H9 (cell line): ENCODE results near the gene SLC7A6. TPM values are rescaled to one million over a fixed set of nuclear protein-coding genes. Genes with fewer than 3 reads are reported as not detected.
A peak's percentile ranks its signal among the peaks of the same experiment; 100 is the strongest.

Source experiments
- DNase-seq: peaks from one replicate; pipeline ENCODE4 v3.0.0-alpha.2; 2017
- H2AFZ ChIP-seq: one replicate; pipeline ENCODE4 v1.6.1; 2013; ENCODE audit warnings: mild to moderate bottlenecking, low read length, control low read depth, moderate library complexity
- H2AK5ac ChIP-seq: 2 replicates; pipeline ENCODE4 v1.6.1; 2013; ENCODE audit warnings: low read length, control low read depth, mixed read lengths; ENCODE audit not compliant: insufficient read length
- H2BK120ac ChIP-seq: one replicate; pipeline ENCODE4 v1.6.1; 2013; ENCODE audit warnings: low read depth, mild to moderate bottlenecking, low read length, control low read depth, inconsistent platforms; ENCODE audit not compliant: poor library complexity, severe bottlenecking
- H2BK12ac ChIP-seq: 2 replicates; pipeline ENCODE4 v1.6.1; 2013; ENCODE audit warnings: low read length, control low read depth, mixed read lengths, low read depth; ENCODE audit not compliant: insufficient read length
- H2BK15ac ChIP-seq: 2 replicates; pipeline ENCODE4 v1.6.1; 2013; ENCODE audit warnings: low read depth, low read length, control low read depth
- H2BK20ac ChIP-seq: one replicate; pipeline ENCODE4 v1.6.1; 2013; ENCODE audit warnings: low read depth, mild to moderate bottlenecking, low read length, control low read depth, inconsistent platforms; ENCODE audit not compliant: poor library complexity, severe bottlenecking
- H2BK5ac ChIP-seq: 2 replicates; pipeline ENCODE4 v1.6.1; 2013; ENCODE audit warnings: low read length, control low read depth, mixed read lengths; ENCODE audit not compliant: insufficient read length
- H3K14ac ChIP-seq: 2 replicates; pipeline ENCODE4 v1.6.1; 2013; ENCODE audit warnings: low read length, control low read depth; ENCODE audit not compliant: insufficient read depth
- H3K18ac ChIP-seq: 2 replicates; pipeline ENCODE4 v1.6.1; 2013; ENCODE audit warnings: low read depth, mild to moderate bottlenecking, mixed read lengths, low read length, control low read depth; ENCODE audit not compliant: insufficient read length
- H3K23ac ChIP-seq: 2 replicates; pipeline ENCODE4 v1.6.1; 2013; ENCODE audit warnings: low read length, control low read depth, mixed read lengths, low read depth; ENCODE audit not compliant: insufficient read length
- H3K23me2 ChIP-seq: 2 replicates; pipeline ENCODE4 v1.6.1; 2013; ENCODE audit warnings: low read depth, mild to moderate bottlenecking, mixed read lengths, low read length, control low read depth; ENCODE audit not compliant: insufficient read length, poor library complexity, severe bottlenecking
- H3K27ac ChIP-seq: 2 replicates; pipeline ENCODE4 v1.5.1; 2013; ENCODE audit warnings: low read length, control low read depth, mixed read lengths, low read depth; ENCODE audit not compliant: insufficient read length
- H3K27me3 ChIP-seq: 2 replicates; pipeline ENCODE4 v1.6.1; 2013; ENCODE audit warnings: low read length, control low read depth, inconsistent platforms; ENCODE audit not compliant: insufficient read depth
- H3K4ac ChIP-seq: 2 replicates; pipeline ENCODE4 v1.6.1; 2013; ENCODE audit warnings: low read depth, mild to moderate bottlenecking, control low read depth, inconsistent platforms, low read length, moderate library complexity
- H3K4me1 ChIP-seq: 2 replicates; pipeline ENCODE4 v1.6.1; 2013; ENCODE audit warnings: low read length, control low read depth, inconsistent platforms; ENCODE audit not compliant: insufficient read depth
- H3K4me2 ChIP-seq: 2 replicates; pipeline ENCODE4 v1.6.1; 2013; ENCODE audit warnings: low read length, control low read depth, mixed read lengths; ENCODE audit not compliant: insufficient read length, insufficient read depth
- H3K56ac ChIP-seq: 2 replicates; pipeline ENCODE4 v1.6.1; 2013; ENCODE audit warnings: low read depth, mild to moderate bottlenecking, mixed read lengths, low read length, control low read depth; ENCODE audit not compliant: insufficient read length
- H3K79me1 ChIP-seq: 2 replicates; pipeline ENCODE4 v1.6.1; 2013; ENCODE audit warnings: low read depth, mild to moderate bottlenecking, moderate library complexity, low read length, control low read depth, inconsistent platforms; ENCODE audit not compliant: insufficient read depth, poor library complexity, severe bottlenecking
- H3K79me2 ChIP-seq: 2 replicates; pipeline ENCODE4 v1.6.1; 2013; ENCODE audit warnings: low read length, control low read depth, inconsistent platforms; ENCODE audit not compliant: insufficient read depth
- H3K9ac ChIP-seq: 2 replicates; pipeline ENCODE4 v1.6.1; 2013; ENCODE audit warnings: low read length, control low read depth, mixed read lengths; ENCODE audit not compliant: insufficient read length; ENCODE audit errors: extremely low read depth
- H3K9me3 ChIP-seq: one replicate; pipeline ENCODE4 v1.6.1; 2013; ENCODE audit warnings: low read depth, low read length, inconsistent platforms; ENCODE audit not compliant: control insufficient read depth
- H3T11ph ChIP-seq: one replicate; pipeline ENCODE4 v1.6.1; 2013; ENCODE audit warnings: mild to moderate bottlenecking, low read length, control low read depth, inconsistent platforms
- H4K20me1 ChIP-seq: one replicate; pipeline ENCODE4 v1.6.1; 2013; ENCODE audit not compliant: control insufficient read depth, insufficient read length, insufficient read depth
- H4K5ac ChIP-seq: 2 replicates; pipeline ENCODE4 v1.6.1; 2013; ENCODE audit warnings: low read depth, mild to moderate bottlenecking, mixed read lengths, low read length, control low read depth; ENCODE audit not compliant: insufficient read length
- H4K8ac ChIP-seq: replicated peaks from 2 replicates; pipeline ENCODE4 v1.6.1; 2013; ENCODE audit warnings: low read length, control low read depth, mixed read lengths, low read depth; ENCODE audit not compliant: insufficient read length
- H4K91ac ChIP-seq: 2 replicates; pipeline ENCODE4 v1.6.1; 2013; ENCODE audit warnings: low read depth, mild to moderate bottlenecking, moderate library complexity, mixed read lengths, low read length, control low read depth; ENCODE audit not compliant: insufficient read length
- H3K27ac Mint-ChIP-seq, 3 experiments: 2 replicates in 2 of 3; 3 replicates in 1 of 3; pipeline ENCODE4 v1.8.0; 2020 to 2021; ENCODE audit warnings: mixed read lengths in 3 of 3, mild to moderate bottlenecking in 1 of 3, moderate library complexity in 1 of 3
- H3K27me3 Mint-ChIP-seq: 2 replicates; pipeline ENCODE4 v1.8.0; 2021; ENCODE audit warnings: low read depth, mild to moderate bottlenecking, moderate library complexity, mixed read lengths
- H3K36me3 Mint-ChIP-seq, 3 experiments: 2 replicates in 2 of 3; 3 replicates in 1 of 3; pipeline ENCODE4 v1.8.0; 2020 to 2021; ENCODE audit warnings: low read depth in 3 of 3, mixed read lengths in 3 of 3; ENCODE audit not compliant: insufficient read depth in 1 of 3
- H3K4me1 Mint-ChIP-seq, 2 experiments: 2 replicates each; pipeline ENCODE4 v1.8.0; 2020; ENCODE audit warnings: mixed read lengths in 2 of 2
- H3K4me3 Mint-ChIP-seq, 2 experiments: 2 replicates in 1 of 2; 3 replicates in 1 of 2; pipeline ENCODE4 v1.8.0; 2020 to 2021; ENCODE audit warnings: mild to moderate bottlenecking in 2 of 2, mixed read lengths in 2 of 2, moderate library complexity in 1 of 2
- H3K9me3 Mint-ChIP-seq, 2 experiments: 2 replicates in 1 of 2; 3 replicates in 1 of 2; pipeline ENCODE4 v1.8.0; 2020; ENCODE audit warnings: mild to moderate bottlenecking in 2 of 2, mixed read lengths in 2 of 2, moderate library complexity in 1 of 2
- WGBS: extraction: QIAGEN DNeasy Blood & Tissue Kit; methylation state at CpG from one replicate; pipeline ENCODE4 v1.1.7; 2013; ENCODE audit warnings: missing lambda C conversion rate, low lambda C conversion rate, mixed read lengths; ENCODE audit not compliant: insufficient read length; ENCODE audit errors: extremely low coverage; 5-methylcytosine and 5-hydroxymethylcytosine counted together
- total RNA-seq: library from RNA; stranded (reverse); gene quantifications from 2 replicates; pipeline ENCODE4 v1.2.1, GENCODE V29; 2021
- TF ChIP-seq, protein P1 (sequence below): fragments of 200-600 bp; sonication (generic); conservative IDR thresholded peaks from 3 replicates; pipeline ENCODE4 v1.8.0; 2021; ENCODE audit warnings: antibody characterized with exemption, mild to moderate bottlenecking

Gene SLC7A6
- total RNA-seq, 1 experiment from 2014 or later: 21.1 TPM

DNA sequence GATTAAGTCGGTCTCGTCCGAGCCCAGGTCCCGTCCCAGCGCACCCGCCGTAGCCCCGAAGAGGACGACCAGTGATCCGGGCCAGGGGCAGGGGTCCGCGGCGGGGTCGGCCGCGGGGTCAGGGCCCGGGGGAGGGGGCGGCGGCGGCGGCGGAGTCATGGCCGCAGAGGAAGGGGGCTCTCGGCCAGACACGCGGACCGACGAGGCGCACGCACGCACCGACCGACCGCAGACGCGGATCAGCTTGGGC, 28.5 kb upstream of the SLC7A6 start, which contains the start of gene ESRP2:
Gene ESRP2 (minus strand): TSS at position 241 of the 250 bp plus-strand sequence. CDS start 82 bp downstream, at position 159.
- H4K5ac ChIP-seq: no peak within 1 kb of the TSS
- H3K4ac ChIP-seq: no peak within 1 kb of the TSS
- no CpG with 5 or more reads among the region's 36 CpGs for WGBS
- no peaks in the 10 kb centered on the region for H3K27me3 ChIP-seq
- Mint-ChIP-seq H3K9me3 (no peaks in the 10 kb centered on the region; a peak in 1 of 5 replicates), H3K27me3 (peaks cover 6% of the 10 kb centered on the region), H3K27ac (peak within 1 kb of the TSS; percentile 93 to 99 (median 97)), H3K36me3 (peaks cover 5 to 26% (median 26%) of the 10 kb centered on the region in 3 experiments; a peak in 6 of 7 replicates), H3K4me1 (peaks cover 29 to 33% of the 10 kb centered on the region in 2 experiments), H3K4me3 (peak within 1 kb of the TSS; percentile 89 to 91)
- H4K91ac ChIP-seq: peak within 1 kb of the TSS; percentile 16
- no peak within 1 kb of the TSS for H3K27ac ChIP-seq
- H2AK5ac ChIP-seq: no peak within 1 kb of the TSS
- no peak within 1 kb of the TSS for H3K56ac ChIP-seq
- H2AFZ ChIP-seq: no peak within 1 kb of the TSS
- no peak within 1 kb of the TSS for H3T11ph ChIP-seq
- peak within 1 kb of the TSS; percentile 72 for H3K9ac ChIP-seq
- H3K9me3 ChIP-seq: no peaks in the 10 kb centered on the region
- H4K8ac ChIP-seq: no peak within 1 kb of the TSS
- no peak within 1 kb of the TSS for H2BK12ac ChIP-seq
- no peak for DNase-seq
- no peak within 1 kb of the TSS for H2BK20ac ChIP-seq
- H3K79me2 ChIP-seq: no peaks in the 10 kb centered on the region; the same call in 1 of the 2 replicates
- no peak within 1 kb of the TSS for H3K23ac ChIP-seq
- H3K18ac ChIP-seq: peak within 1 kb of the TSS; percentile 61
- no peaks in the 10 kb centered on the region; the same call in 1 of the 2 replicates for H3K4me1 ChIP-seq
- no peak within 1 kb of the TSS for H2BK120ac ChIP-seq
- H2BK5ac ChIP-seq: no peak within 1 kb of the TSS
- H2BK15ac ChIP-seq: no peak within 1 kb of the TSS
- no peaks in the 10 kb centered on the region for H4K20me1 ChIP-seq
- TF ChIP-seq, protein P1, sequence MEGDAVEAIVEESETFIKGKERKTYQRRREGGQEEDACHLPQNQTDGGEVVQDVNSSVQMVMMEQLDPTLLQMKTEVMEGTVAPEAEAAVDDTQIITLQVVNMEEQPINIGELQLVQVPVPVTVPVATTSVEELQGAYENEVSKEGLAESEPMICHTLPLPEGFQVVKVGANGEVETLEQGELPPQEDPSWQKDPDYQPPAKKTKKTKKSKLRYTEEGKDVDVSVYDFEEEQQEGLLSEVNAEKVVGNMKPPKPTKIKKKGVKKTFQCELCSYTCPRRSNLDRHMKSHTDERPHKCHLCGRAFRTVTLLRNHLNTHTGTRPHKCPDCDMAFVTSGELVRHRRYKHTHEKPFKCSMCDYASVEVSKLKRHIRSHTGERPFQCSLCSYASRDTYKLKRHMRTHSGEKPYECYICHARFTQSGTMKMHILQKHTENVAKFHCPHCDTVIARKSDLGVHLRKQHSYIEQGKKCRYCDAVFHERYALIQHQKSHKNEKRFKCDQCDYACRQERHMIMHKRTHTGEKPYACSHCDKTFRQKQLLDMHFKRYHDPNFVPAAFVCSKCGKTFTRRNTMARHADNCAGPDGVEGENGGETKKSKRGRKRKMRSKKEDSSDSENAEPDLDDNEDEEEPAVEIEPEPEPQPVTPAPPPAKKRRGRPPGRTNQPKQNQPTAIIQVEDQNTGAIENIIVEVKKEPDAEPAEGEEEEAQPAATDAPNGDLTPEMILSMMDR: no peak
- H3K23me2 ChIP-seq: peaks cover 19% of the 10 kb centered on the region
- H3K79me1 ChIP-seq: no peaks in the 10 kb centered on the region
- H3K4me2 ChIP-seq: peak within 1 kb of the TSS; percentile 69
- peak within 1 kb of the TSS; percentile 84 for H3K14ac ChIP-seq
